GM10248 (cell line): ENCODE data around the gene EMB.
"Not testable (repeated sequence)": the region's sequence is repeated elsewhere in the genome, so short reads cannot be mapped to it uniquely, and the experiment has no call there.

Source experiments
- CTCF ChIA-PET: fragments of 300-600 bp; sonication (Branson Sonifier 250); formaldehyde crosslinking; extraction: SDS; loops from one replicate; lab custom pipeline; 2021; ENCODE audit warnings: antibody characterized with exemption; lab: Yijun Ruan, JAX
- POLR2A ChIA-PET: fragments of 350-650 bp; sonication (Branson Sonifier 250); formaldehyde crosslinking; extraction: SDS; loops from one replicate; lab custom pipeline; 2020; ENCODE audit warnings: antibody characterized with exemption; lab: Yijun Ruan, JAX
- DNase-seq: peaks from one replicate; pipeline ENCODE4 v3.0.0; 2012; ENCODE audit errors: extremely low spot score
- TF ChIP-seq, protein P1 (sequence below): IDR thresholded peaks from 2 replicates; pipeline ENCODE4 v1.5.1; 2012; ENCODE audit warnings: mild to moderate bottlenecking, low read depth; ENCODE audit errors: extremely low read depth, missing control alignments, control extremely low read depth

The EMB gene

DNA sequence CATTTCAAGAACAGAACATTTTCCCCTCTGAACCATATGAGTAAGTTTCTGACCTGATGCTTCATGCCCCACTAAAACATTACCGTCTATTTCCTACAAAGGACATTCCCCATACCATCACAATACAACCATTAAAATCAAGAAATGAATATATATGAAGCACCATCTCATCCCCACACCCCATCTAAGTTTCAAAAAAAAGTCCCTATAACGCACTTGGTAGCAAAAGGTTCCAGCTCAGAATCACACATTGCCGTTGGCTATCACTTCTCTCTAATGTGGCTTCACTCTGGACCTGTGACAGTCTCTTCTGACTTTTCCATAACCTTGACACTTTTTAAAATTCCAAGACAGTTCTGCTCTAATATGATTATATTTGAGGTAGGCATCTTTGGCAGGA lies 5.9 kb downstream of the EMB start:
- TF ChIP-seq, protein P1, sequence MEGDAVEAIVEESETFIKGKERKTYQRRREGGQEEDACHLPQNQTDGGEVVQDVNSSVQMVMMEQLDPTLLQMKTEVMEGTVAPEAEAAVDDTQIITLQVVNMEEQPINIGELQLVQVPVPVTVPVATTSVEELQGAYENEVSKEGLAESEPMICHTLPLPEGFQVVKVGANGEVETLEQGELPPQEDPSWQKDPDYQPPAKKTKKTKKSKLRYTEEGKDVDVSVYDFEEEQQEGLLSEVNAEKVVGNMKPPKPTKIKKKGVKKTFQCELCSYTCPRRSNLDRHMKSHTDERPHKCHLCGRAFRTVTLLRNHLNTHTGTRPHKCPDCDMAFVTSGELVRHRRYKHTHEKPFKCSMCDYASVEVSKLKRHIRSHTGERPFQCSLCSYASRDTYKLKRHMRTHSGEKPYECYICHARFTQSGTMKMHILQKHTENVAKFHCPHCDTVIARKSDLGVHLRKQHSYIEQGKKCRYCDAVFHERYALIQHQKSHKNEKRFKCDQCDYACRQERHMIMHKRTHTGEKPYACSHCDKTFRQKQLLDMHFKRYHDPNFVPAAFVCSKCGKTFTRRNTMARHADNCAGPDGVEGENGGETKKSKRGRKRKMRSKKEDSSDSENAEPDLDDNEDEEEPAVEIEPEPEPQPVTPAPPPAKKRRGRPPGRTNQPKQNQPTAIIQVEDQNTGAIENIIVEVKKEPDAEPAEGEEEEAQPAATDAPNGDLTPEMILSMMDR: no peak
- no peak for DNase-seq
- ChIA-PET CTCF (interaction anchor here (0.8 to 1.3 kb wide), 2 partner anchors 13 to 78 kb away, joined by 3 read pairs; no protein-coding TSS in a partner anchor), POLR2A (no interaction called here)

DNA sequence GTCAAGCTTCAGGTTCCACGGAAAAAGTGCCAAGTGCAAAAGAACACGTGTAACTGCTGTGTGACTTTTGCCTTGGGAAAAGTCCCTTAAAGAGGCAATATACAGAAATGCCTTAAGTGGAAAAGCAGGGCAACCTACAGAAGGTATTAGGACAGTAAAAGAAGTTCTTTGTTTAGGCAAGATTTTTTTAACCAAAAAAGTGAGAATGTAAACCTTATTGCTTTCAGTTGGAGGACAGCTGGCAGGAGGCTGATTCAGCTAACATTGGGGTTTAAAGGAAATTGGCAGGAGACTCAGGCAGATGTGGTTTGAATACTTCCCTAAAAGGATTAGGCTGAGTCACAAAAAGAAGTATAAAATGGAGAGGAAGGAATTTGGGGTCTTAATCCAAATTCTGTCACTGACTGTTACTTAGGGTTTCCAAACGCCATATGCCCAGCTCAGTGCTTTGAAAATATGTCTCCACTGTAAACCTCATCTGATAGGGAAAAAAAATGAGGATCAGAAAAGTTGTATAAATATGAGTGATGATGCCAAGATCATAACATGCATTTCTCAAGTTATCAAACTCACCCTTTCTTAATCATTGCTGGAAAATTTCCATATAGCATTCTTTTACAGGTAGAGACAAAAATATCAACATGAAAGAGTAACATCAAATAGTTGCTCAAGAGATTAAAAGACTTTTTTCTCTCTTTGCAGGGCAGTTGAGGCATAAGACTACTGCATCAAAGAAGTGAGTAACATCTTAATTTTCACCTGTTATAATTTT lies 9.8 kb downstream of the EMB start:
- DNase-seq, CTCF ChIA-PET, POLR2A ChIA-PET: not testable (repeated sequence)

DNA sequence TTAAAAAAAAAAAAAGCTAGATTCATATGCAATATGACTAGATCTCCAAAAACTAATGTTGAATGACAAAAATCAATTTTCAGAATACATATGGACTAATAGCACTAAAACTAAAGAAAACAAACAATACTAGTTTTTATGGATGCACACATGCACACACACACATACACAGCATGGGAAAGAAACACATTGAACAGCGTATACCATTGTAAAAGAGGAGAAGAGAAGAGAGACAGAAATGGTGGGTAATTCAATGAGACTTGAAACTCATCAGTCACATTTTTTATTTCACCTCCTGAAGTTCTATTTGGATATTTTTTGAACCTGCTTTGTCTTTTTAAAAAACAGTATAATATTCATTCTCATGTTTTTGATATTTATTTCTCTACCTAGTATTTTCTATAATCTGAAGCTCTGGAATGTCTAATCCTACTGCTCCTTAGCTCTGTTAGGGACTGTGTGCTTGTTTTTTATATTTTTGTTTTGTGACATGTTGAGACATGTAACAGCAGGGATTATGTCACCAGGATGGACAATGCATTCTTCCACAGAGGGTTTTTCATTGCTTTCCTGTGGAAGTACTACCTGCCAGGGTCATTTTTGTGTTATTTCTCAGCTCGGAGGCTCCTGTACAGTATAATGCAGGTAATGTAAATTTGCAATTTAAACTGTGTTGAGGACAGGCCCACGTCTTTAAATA lies 17.8 kb downstream of the EMB start:
- CTCF ChIA-PET, DNase-seq: not testable (repeated sequence)
- POLR2A ChIA-PET: interaction anchor here (0.5 kb wide), 1 partner anchor 18 kb away, joined by 3 read pairs; no protein-coding TSS in a partner anchor

DNA sequence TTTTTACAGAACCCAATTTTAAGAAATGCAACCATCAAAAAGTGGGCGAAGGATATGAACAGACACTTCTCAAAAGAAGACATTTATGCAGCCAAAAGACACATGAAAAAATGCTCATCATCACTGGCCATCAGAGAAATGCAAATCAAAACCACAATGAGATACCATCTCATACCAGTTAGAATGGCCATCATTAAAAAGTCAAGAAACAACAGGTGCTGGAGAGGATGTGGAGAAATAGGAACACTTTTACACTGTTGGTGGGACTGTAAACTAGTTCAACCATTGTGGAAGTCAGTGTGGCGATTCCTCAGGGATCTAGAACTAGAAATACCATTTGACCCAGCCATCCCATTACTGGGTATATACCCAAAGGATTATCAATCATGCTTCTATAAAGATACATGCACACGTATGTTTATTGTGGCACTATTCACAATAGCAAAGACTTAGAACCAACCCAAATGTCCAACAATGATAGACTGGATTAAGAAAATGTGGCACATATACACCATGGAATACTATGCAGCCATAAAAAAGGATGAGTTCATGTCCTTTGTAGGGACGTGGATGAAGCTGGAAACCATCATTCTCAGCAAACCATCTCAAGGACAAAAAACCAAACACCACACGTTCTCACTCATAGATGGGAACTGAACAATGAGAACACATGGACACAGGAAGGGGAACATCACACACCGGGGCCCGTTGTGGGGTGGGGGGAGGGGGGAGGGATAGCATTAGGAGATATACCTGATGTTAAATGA lies 19.7 kb downstream of the EMB start:
- POLR2A ChIA-PET, CTCF ChIA-PET, DNase-seq: not testable (repeated sequence)

DNA sequence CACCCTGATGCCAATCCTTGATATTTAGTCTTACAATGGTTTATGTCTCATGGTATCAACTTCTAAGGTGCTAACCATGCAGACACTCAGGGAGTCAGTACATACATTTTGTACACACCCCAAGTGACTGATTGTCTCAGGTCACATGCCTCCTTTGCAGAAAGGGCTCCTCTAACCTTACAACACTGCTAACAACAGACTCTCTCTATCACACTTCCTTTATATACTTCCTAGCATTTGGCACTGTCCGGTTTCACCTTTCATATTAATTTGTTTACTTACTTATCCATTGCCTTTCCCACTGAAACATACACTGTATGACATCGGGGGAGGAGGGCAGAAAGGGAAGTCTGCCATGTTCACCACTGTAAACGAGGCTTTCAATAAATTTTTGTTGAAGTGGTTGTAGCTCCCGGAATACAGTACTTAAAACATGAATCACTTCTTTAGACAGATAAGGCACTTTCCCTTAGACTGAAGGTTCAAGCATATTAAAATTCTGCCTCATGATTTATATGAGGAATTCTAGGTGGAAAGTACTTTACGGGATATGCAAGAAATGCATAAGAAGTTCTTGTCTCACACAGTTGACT lies 20.6 kb downstream of the EMB start:
- DNase-seq: no peak
- POLR2A ChIA-PET: no interaction called here
- CTCF ChIA-PET: no interaction called here
- TF ChIP-seq, protein P1: no peak

DNA sequence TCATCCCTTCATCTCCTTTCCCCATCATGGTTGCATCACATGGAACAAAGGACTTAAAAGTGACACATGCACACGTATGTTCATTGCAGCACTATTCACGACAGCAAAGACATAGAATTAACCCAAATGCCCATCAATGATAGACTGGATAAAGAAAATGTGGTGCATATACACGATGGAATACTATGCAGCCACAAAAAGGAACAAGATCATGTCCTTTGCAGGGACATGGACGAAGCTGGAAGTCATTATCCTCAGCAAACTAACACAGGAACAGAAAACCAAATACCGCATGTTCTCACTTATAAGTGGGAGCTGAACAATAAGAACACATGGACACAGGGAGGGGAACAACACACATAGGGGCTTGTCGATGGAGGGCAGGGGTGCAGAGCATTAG lies 21.4 kb downstream of the EMB start:
- CTCF ChIA-PET, DNase-seq, POLR2A ChIA-PET: not testable (repeated sequence)

DNA sequence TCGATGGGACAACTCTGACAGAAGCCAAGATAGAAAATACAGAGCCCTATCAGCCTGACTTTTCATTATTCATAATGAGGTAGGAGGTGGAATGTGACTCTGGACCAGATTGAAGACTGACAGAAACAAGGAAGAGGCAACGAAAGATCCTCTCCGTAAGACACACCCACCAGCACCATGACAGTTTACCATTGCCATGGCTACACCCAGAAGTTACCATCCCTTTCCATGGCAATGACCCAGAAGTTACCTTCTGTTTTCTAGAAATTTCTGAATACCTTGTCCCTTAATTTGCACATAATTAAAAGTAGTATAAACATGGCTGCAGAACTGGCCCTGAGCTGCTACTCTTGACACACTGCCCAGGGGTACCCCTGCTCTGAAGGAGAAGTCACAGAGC lies 24.5 kb downstream of the EMB start:
- DNase-seq, POLR2A ChIA-PET: not testable (repeated sequence)
- CTCF ChIA-PET: interaction anchor here (2.6 kb wide), 1 partner anchor 11 kb away, joined by 5 read pairs; no protein-coding TSS in a partner anchor

DNA sequence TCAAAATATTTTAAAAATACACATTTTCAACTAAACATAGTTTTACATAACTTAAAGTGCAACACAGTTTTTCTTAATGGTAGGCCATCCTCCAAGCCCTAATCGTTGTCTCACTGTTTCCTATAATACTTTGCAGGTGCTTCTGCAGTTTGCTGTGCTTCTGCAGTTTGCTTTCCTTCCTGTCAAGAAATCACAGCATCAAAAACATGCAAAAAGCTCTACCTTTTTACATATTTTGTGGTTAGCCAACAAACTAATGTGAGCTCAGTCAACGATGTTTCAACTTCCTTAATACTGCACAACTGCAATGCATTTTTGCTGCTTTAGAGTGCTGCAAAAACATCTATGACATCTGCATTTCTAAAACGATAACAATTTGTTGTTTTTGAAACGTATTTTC lies 25.2 kb downstream of the EMB start:
- TF ChIP-seq, protein P1: no peak
- ChIA-PET CTCF (interaction anchor here (2.6 kb wide), 1 partner anchor 12 kb away, joined by 5 read pairs; no protein-coding TSS in a partner anchor), POLR2A (no interaction called here)
- DNase-seq: no peak

DNA sequence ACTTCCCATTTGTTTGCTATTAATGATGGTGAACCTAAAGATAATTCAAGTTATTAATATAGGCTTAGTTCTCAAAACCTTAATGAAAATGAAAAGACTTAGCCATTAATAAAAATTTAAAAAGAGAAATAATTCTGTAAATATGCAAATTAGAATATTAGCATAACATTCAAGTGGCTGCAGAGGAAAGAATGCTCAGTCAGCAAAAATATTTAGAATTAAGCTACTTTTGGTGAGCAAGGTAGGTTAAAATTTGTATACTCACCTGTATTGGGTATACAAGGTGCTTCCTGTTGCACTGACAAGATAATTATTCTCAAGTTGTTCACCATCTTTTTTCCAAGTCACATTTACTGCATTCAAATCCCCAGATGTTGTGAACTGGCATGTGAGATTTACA lies 30.2 kb downstream of the EMB start:
- DNase-seq, CTCF ChIA-PET, POLR2A ChIA-PET: not testable (repeated sequence)
